SJSA1 (cell line): Measurements from ENCODE around the gene NF2. TPM values are rescaled to one million over a fixed set of nuclear protein-coding genes. Genes with fewer than 3 reads are reported as not detected.

ENCODE experiments used
- DNase-seq, 2 experiments: peaks; one replicate each; pipeline ENCODE4 v3.0.0-alpha.2; 2015 to 2020; ENCODE audit warnings: low spot score in 2 of 2, low read depth in 1 of 2
- H3K27ac ChIP-seq: fragments of 250-450 bp; sonication (Bioruptor Pico); 2 replicates; pipeline ENCODE4 v1.5.1; 2020; ENCODE audit warnings: mild to moderate bottlenecking, moderate library complexity
- H3K27me3 ChIP-seq: fragments of 250-450 bp; sonication (Bioruptor Pico); replicated peaks from 2 replicates; pipeline ENCODE4 v1.5.1; 2020; ENCODE audit warnings: mild to moderate bottlenecking, moderate library complexity
- H3K36me3 ChIP-seq: fragments of 250-450 bp; sonication (Bioruptor Pico); 2 replicates; pipeline ENCODE4 v1.5.1; 2020; ENCODE audit warnings: mild to moderate bottlenecking
- H3K4me1 ChIP-seq: fragments of 250-450 bp; sonication (Bioruptor Pico); replicated peaks from 2 replicates; pipeline ENCODE4 v1.6.1; 2021; ENCODE audit warnings: mild to moderate bottlenecking
- H3K4me3 ChIP-seq: fragments of 250-450 bp; sonication (Bioruptor Pico); 2 replicates; pipeline ENCODE4 v1.5.1; 2020; ENCODE audit warnings: mild to moderate bottlenecking
- H3K9me3 ChIP-seq: fragments of 250-450 bp; sonication (Bioruptor Pico); replicated peaks from 2 replicates; pipeline ENCODE4 v1.5.1; 2020; ENCODE audit warnings: mild to moderate bottlenecking
- total RNA-seq: library from RNA; depleted of rRNA; stranded (reverse); fragments of >200 nt; shearing (Covaris generic); gene quantifications from 2 replicates; pipeline ENCODE4 v1.2.3, GENCODE V29; 2014

NF2 gene
- total RNA-seq, 1 experiment from 2014 or later = 151 TPM

- H3K9me3 ChIP-seq = no peaks in the 10 kb centered on the region
- peaks cover 26% of the 10 kb centered on the region for H3K27me3 ChIP-seq
- no peaks in the 10 kb centered on the region for H3K36me3 ChIP-seq
- peaks cover 15% of the 10 kb centered on the region for H3K4me1 ChIP-seq
- H3K4me3 ChIP-seq = no peak overlapping the region
- H3K27ac ChIP-seq = no peak overlapping the region
- no peak for DNase-seq
Measured at GRCh38 chr22:29723766-29724165, 120.3 kb downstream of the NF2 start.

- Histone ChIP-seq H3K27ac (no peak overlapping the region), H3K4me3 (no peak overlapping the region), H3K9me3 (no peaks in the 10 kb centered on the region), H3K4me1 (peaks cover 15% of the 10 kb centered on the region), H3K36me3 (no peaks in the 10 kb centered on the region), H3K27me3 (peaks cover 17% of the 10 kb centered on the region)
- no peak for DNase-seq
Measured at GRCh38 chr22:29724843-29725242, 121.4 kb downstream of the NF2 start.

- Histone ChIP-seq H3K4me3 (no peak overlapping the region), H3K36me3 (no peaks in the 10 kb centered on the region; the same call in 1 of the 2 replicates), H3K9me3 (no peaks in the 10 kb centered on the region), H3K27ac (no peak overlapping the region), H3K27me3 (peaks cover 11% of the 10 kb centered on the region), H3K4me1 (peaks cover 15% of the 10 kb centered on the region)
- no peak for DNase-seq
Measured at GRCh38 chr22:29726106-29726505, 122.7 kb downstream of the NF2 start.

GRCh38 chr22:29726512-29727130 lies 123.2 kb downstream of the NF2 start:
- H3K4me3 ChIP-seq = no peak overlapping the region
- peaks cover 6% of the 10 kb centered on the region for H3K27me3 ChIP-seq
- no peaks in the 10 kb centered on the region; the same call in 1 of the 2 replicates for H3K36me3 ChIP-seq
- no peak for DNase-seq
- H3K9me3 ChIP-seq = no peaks in the 10 kb centered on the region
- H3K4me1 ChIP-seq = peaks cover 15% of the 10 kb centered on the region
- H3K27ac ChIP-seq = no peak overlapping the region

- no peaks in the 10 kb centered on the region for H3K9me3 ChIP-seq
- peaks cover 10% of the 10 kb centered on the region for H3K4me1 ChIP-seq
- no peak overlapping the region for H3K27ac ChIP-seq
- H3K36me3 ChIP-seq = no peaks in the 10 kb centered on the region; the same call in 1 of the 2 replicates
- DNase-seq = peak in 1 of 2 experiments; percentile 63
- H3K4me3 ChIP-seq = no peak overlapping the region
- 0 out of 2 replicates have a peak, but pooled peaks cover 4% of the 10 kb centered on the region for H3K27me3 ChIP-seq
Measured at GRCh38 chr22:29727131-29727523, 123.7 kb downstream of the NF2 start.

- Histone ChIP-seq H3K36me3 (no peaks in the 10 kb centered on the region; the same call in 1 of the 2 replicates), H3K4me3 (no peak overlapping the region), H3K27me3 (no peaks in the 10 kb centered on the region), H3K27ac (no peak overlapping the region), H3K9me3 (no peaks in the 10 kb centered on the region), H3K4me1 (peaks cover 3% of the 10 kb centered on the region; the same call in 1 of the 2 replicates)
- no peak for DNase-seq
Measured at GRCh38 chr22:29729161-29729560, 125.7 kb downstream of the NF2 start.

GRCh38 chr22:29731058-29731850 lies 127.8 kb downstream of the NF2 start:
- no peak for DNase-seq
- Histone ChIP-seq H3K36me3 (no peaks in the 10 kb centered on the region; the same call in 1 of the 2 replicates), H3K27ac (no peak overlapping the region), H3K4me3 (no peak overlapping the region), H3K9me3 (no peaks in the 10 kb centered on the region), H3K4me1 (peaks cover 3% of the 10 kb centered on the region; the same call in 1 of the 2 replicates), H3K27me3 (no peaks in the 10 kb centered on the region)

- H3K4me1 ChIP-seq = no peaks in the 10 kb centered on the region
- H3K9me3 ChIP-seq = no peaks in the 10 kb centered on the region
- no peaks in the 10 kb centered on the region for H3K27me3 ChIP-seq
- no peak overlapping the region for H3K27ac ChIP-seq
- no peak for DNase-seq
- no peaks in the 10 kb centered on the region; the same call in 1 of the 2 replicates for H3K36me3 ChIP-seq
- no peak overlapping the region for H3K4me3 ChIP-seq
Measured at GRCh38 chr22:29732883-29733282, 129.4 kb downstream of the NF2 start.

GRCh38 chr22:29733362-29734201 lies 130.1 kb downstream of the NF2 start:
- Histone ChIP-seq H3K36me3 (peaks cover 4% of the 10 kb centered on the region; the same call in 1 of the 2 replicates), H3K27ac (no peak overlapping the region), H3K9me3 (no peaks in the 10 kb centered on the region), H3K4me3 (no peak overlapping the region), H3K4me1 (no peaks in the 10 kb centered on the region), H3K27me3 (no peaks in the 10 kb centered on the region)
- DNase-seq = no peak

GRCh38 chr22:29734406-29734805 lies 131.0 kb downstream of the NF2 start:
- peaks cover 4% of the 10 kb centered on the region; the same call in 1 of the 2 replicates for H3K36me3 ChIP-seq
- no peaks in the 10 kb centered on the region for H3K27me3 ChIP-seq
- DNase-seq = no peak
- H3K9me3 ChIP-seq = no peaks in the 10 kb centered on the region
- H3K4me3 ChIP-seq = no peak overlapping the region
- H3K27ac ChIP-seq = no peak overlapping the region
- H3K4me1 ChIP-seq = no peaks in the 10 kb centered on the region

- Histone ChIP-seq H3K4me1 (no peaks in the 10 kb centered on the region), H3K27me3 (no peaks in the 10 kb centered on the region)
Measured at GRCh38 chr22:29734838-29735237, 131.4 kb downstream of the NF2 start.

GRCh38 chr22:29735416-29735815 lies 132.0 kb downstream of the NF2 start:
- H3K9me3 ChIP-seq = no peaks in the 10 kb centered on the region
- H3K4me3 ChIP-seq = no peak overlapping the region
- DNase-seq = no peak
- H3K27ac ChIP-seq = no peak overlapping the region
- no peaks in the 10 kb centered on the region for H3K27me3 ChIP-seq
- H3K36me3 ChIP-seq = peaks cover 4% of the 10 kb centered on the region; the same call in 1 of the 2 replicates
- no peaks in the 10 kb centered on the region for H3K4me1 ChIP-seq

More at GRCh38 chr22:29734838-29735237, 131.4 kb downstream of the NF2 start:
- Histone ChIP-seq H3K9me3 (no peaks in the 10 kb centered on the region), H3K36me3 (peaks cover 4% of the 10 kb centered on the region; the same call in 1 of the 2 replicates), H3K27ac (no peak overlapping the region), H3K4me3 (no peak overlapping the region)
- no peak for DNase-seq

GRCh38 chr22:29737251-29738117 lies 134.1 kb downstream of the NF2 start:
- Histone ChIP-seq H3K4me3 (no peak overlapping the region), H3K36me3 (0 out of 2 replicates have a peak, but pooled peaks cover 4% of the 10 kb centered on the region), H3K27ac (no peak overlapping the region), H3K27me3 (no peaks in the 10 kb centered on the region), H3K9me3 (no peaks in the 10 kb centered on the region), H3K4me1 (no peaks in the 10 kb centered on the region)
- no peak for DNase-seq
